Measurements from ENCODE around the gene RPS16.

DNA sequence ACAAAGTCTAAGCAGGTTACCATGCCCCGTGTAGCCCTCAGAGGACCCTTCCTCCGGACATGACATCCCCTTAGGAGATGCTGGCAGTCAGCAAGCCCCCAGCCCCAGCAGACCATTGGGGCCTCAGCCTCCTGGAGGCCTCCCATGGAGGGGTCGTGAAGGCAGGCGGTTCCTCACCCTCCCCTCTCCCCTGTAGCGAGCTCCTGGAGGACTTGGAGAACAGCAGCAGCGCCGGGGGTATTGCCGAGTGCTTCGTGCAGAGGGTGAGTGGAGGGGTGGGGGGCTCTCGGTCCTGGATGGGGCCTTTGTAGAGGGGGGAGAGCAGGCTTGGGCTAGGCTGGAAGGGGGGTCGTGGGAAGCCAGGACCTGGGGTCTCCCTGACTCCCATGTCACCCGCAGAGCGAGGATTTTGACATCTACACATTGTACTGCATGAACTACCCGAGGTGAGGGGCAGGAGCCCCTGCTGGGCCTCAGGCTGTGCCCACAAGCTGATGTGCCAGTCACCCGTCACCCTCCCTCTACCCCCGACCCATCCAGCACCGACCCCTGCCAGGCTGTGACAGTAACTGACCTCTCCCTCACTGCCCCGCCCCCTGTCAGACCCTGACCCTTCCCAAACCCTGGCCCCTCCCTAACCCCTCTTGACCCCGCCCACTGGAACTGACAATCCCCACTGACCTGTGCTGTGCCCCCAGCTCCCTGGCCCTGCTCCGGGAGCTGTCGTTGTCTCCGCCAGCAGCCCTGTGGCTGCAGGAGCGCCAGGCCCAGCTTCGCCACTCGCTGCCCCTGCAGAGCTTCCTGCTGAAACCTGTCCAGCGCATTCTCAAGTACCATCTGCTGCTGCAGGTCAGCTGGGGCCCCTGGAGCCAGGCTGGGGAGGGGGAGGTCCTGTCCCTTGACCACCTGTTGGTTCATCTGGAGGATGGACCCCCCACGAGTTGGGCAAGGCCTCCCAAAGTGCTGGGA is 19.3 kb downstream of the RPS16 start:
- TF ChIP-seq, protein P1, sequence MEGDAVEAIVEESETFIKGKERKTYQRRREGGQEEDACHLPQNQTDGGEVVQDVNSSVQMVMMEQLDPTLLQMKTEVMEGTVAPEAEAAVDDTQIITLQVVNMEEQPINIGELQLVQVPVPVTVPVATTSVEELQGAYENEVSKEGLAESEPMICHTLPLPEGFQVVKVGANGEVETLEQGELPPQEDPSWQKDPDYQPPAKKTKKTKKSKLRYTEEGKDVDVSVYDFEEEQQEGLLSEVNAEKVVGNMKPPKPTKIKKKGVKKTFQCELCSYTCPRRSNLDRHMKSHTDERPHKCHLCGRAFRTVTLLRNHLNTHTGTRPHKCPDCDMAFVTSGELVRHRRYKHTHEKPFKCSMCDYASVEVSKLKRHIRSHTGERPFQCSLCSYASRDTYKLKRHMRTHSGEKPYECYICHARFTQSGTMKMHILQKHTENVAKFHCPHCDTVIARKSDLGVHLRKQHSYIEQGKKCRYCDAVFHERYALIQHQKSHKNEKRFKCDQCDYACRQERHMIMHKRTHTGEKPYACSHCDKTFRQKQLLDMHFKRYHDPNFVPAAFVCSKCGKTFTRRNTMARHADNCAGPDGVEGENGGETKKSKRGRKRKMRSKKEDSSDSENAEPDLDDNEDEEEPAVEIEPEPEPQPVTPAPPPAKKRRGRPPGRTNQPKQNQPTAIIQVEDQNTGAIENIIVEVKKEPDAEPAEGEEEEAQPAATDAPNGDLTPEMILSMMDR (IDR thresholded peaks at IDR 0.05 in 4 of 5, conservative IDR thresholded peaks at IDR 0.05 in 1 of 5), result no peak
- TF ChIP-seq POLR2A (IDR thresholded peaks at IDR 0.05), result no peak

All from gastrocnemius medialis (tissue), 4 donors.